Mucosa of descending colon (tissue), 3 donors: Measurements from ENCODE around the gene EIF4E2. TPM values are rescaled to one million over a fixed set of nuclear protein-coding genes. Genes with fewer than 3 reads are reported as not detected.

Experiments used
- ATAC-seq: fragments of 200-7000 bp; cut with Tn5 transposase; one replicate; pipeline ENCODE4 v1.9.1; 2020; ENCODE audit warnings: mild to moderate bottlenecking, moderate library complexity
- DNase-seq, 3 donors: peaks; one replicate each; pipeline ENCODE4 v3.0.0-alpha.2; 2020
- H3K36me3 ChIP-seq: fragments of 200-600 bp; one replicate; pipeline ENCODE4 v1.8.0; 2021; ENCODE audit warnings: low read depth, mild to moderate bottlenecking
- H3K4me1 ChIP-seq: fragments of 200-600 bp; one replicate; pipeline ENCODE4 v1.8.0; 2021; ENCODE audit warnings: low read depth, mild to moderate bottlenecking
- H3K4me3 ChIP-seq: fragments of 200-600 bp; one replicate; pipeline ENCODE4 v1.8.0; 2021; ENCODE audit warnings: mild to moderate bottlenecking
- H3K9me3 ChIP-seq: fragments of 200-600 bp; one replicate; pipeline ENCODE4 v1.8.0; 2021; ENCODE audit warnings: mild to moderate bottlenecking
- intact Hi-C, 2 donors: fragments of 100-400 bp; cut with DNase I in 1 of 2; cut with micrococcal nuclease in 1 of 2; formaldehyde crosslinking; loops; one replicate each; pipeline versions ENCODE4 v1.11.0 to v1.11.1; 2022; cut with DNase I, micrococcal nuclease
- long read RNA-seq, 2 donors: library from polyadenylated mRNA; unstranded; transcript quantifications; one replicate each; pipeline ENCODE4 v2.0.0, GENCODE V29; 2019 to 2021
- total RNA-seq, 3 donors: library from RNA; stranded (reverse); fragmentation: NEBNext Ultra II Directional in 2 of 3; extraction: Animal tissue kit (Norgen Biotek cat#: 25700) in 2 of 3; gene quantifications; one replicate each; pipeline versions ENCODE4 v1.2.1 to v1.2.4, GENCODE V29; 2021 to 2023
- TF ChIP-seq, protein P1 (sequence below): fragments of 200-600 bp; IDR thresholded peaks from one replicate; pipeline ENCODE4 v1.8.0; 2022; ENCODE audit warnings: antibody characterized with exemption, mild to moderate bottlenecking
- donor health status: DM: no; HTN: no; CAD: no; lungs with moderate emphysema.
- donor health status: DM: no; HTN: no; CAD: no.
- donor health status: DM: no; HTN: yes; CAD: no.

Gene EIF4E2, protein sequence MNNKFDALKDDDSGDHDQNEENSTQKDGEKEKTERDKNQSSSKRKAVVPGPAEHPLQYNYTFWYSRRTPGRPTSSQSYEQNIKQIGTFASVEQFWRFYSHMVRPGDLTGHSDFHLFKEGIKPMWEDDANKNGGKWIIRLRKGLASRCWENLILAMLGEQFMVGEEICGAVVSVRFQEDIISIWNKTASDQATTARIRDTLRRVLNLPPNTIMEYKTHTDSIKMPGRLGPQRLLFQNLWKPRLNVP
- total RNA-seq = 100 to 1,000 TPM in 1 of 3 donors, 10 to 100 TPM in 2; 62.7 to 116 (median 90.9) TPM
- long read RNA-seq, donor 1, transcript EIF4E2-207 (8 exons, 3,525 nt) = minor isoform, 10 of 66 reads
- long read RNA-seq, donor 1, transcript EIF4E2-201 (7 exons, 1,604 nt) = major isoform, 21 of 66 reads
- long read RNA-seq, donor 1, transcript EIF4E2-206 (6 exons, 1,014 nt) = minor isoform, 11 of 66 reads
- long read RNA-seq, donor 1, transcript EIF4E2-202 (7 exons, 3,448 nt) = minor isoform, 13 of 66 reads
- long read RNA-seq, donor 1, partial matches to known transcripts = 3 of 66 reads
- long read RNA-seq, donor 1, other reads (novel, unspliced or antisense) = 6 of 66 reads
- long read RNA-seq, donor 2, transcript EIF4E2-201 (7 exons, 1,604 nt) = major isoform, 45 of 58 reads
- long read RNA-seq, donor 2, partial matches to known transcripts = 1 of 58 reads
- long read RNA-seq, donor 2, other reads (novel, unspliced or antisense) = 3 of 58 reads

DNA sequence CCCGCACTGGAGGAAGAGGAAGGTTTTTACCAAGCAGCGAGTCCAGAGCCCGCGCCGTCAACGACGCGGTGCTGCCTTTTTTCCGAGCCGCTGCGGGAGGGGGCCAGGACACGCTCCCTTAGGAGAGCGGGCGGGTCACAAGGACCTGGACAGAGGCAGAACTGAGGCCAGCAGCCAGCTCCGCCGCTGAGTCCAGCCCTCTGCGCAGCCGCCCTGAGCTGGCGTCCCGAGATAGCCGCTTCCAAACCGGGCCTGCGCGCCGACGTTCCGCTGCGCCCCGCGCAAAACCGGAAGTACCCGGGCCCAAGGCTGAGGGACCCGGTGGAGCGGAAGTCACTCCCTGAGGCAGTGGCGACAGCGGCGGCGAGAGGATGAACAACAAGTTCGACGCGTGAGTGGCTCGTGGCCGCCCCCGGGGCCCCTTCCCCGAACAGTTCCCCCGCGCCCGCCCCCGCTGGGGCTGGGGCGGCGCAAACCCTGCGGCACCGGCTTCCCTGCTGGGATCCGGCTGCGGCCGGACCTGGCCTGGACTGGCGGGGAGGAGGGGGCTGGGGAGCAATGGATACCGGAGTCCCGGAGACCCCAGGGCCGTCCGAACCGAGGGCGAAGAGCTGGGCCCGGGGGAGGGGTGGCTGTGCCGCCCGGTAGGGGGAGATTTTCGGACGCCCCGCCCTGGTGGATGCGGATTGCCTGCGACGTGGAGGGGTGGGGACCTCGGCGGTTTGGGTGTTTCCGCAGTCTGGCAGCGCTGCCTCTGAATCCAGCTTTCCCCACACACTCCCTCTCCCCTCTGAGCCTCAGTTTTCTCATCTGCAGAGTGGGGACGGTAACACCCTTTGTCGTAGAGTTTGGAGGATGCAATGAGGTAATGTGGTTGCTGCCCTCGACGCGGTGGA lies at the start of gene EIF4E2, which contains the start of gene TIGD1:
Gene EIF4E2, plus strand, starts transcription at position 336 of the 896 bp plus-strand sequence. Its CDS starts 36 bp downstream, at position 372.
Gene TIGD1, minus strand, starts transcription at position 204 of the 896 bp plus-strand sequence. CDS start 675 bp downstream, outside the sequence.
- TF ChIP-seq, protein P1, sequence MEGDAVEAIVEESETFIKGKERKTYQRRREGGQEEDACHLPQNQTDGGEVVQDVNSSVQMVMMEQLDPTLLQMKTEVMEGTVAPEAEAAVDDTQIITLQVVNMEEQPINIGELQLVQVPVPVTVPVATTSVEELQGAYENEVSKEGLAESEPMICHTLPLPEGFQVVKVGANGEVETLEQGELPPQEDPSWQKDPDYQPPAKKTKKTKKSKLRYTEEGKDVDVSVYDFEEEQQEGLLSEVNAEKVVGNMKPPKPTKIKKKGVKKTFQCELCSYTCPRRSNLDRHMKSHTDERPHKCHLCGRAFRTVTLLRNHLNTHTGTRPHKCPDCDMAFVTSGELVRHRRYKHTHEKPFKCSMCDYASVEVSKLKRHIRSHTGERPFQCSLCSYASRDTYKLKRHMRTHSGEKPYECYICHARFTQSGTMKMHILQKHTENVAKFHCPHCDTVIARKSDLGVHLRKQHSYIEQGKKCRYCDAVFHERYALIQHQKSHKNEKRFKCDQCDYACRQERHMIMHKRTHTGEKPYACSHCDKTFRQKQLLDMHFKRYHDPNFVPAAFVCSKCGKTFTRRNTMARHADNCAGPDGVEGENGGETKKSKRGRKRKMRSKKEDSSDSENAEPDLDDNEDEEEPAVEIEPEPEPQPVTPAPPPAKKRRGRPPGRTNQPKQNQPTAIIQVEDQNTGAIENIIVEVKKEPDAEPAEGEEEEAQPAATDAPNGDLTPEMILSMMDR = no peak
- Histone ChIP-seq H3K36me3 (no peaks in the 10 kb centered on the region), H3K4me1 (peaks cover 11% of the 10 kb centered on the region), H3K9me3 (no peaks in the 10 kb centered on the region), H3K4me3 (peak within 1 kb of the TSS; percentile 87)
- ATAC-seq (peak; percentile 97), DNase-seq (peak; percentile 93 to 96 (median 96))
- intact Hi-C loops = no loop called here

DNA sequence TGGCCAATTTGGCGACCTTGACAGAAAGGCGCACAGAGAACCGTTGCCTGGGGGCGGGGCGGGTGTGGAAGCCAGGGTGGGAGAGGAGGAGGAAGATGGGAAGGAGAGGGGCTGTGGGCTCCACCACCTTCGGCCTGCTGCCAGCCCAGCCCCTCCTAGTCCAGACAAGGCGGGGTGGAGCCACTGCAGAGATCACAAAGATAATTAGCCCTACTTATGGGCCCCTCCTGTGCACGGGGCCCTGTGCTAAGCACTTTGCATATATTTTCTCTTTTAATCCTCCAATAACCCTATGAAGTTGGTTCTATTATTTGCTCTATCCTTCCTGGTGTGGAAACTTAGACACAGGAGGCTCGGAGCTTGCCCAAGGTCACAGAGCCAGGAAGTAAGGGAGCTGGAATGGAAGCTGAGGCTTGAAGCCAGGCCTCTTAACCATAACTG lies 49.1 kb upstream of the EIF4E2 start:
- Histone ChIP-seq H3K4me3 (no peak overlapping the region), H3K4me1 (peaks cover 6% of the 10 kb centered on the region), H3K36me3 (no peaks in the 10 kb centered on the region), H3K9me3 (no peaks in the 10 kb centered on the region)
- ATAC-seq (no peak), DNase-seq (no peak)
- TF ChIP-seq, protein P1 = no peak
- intact Hi-C loops = no loop called here

DNA sequence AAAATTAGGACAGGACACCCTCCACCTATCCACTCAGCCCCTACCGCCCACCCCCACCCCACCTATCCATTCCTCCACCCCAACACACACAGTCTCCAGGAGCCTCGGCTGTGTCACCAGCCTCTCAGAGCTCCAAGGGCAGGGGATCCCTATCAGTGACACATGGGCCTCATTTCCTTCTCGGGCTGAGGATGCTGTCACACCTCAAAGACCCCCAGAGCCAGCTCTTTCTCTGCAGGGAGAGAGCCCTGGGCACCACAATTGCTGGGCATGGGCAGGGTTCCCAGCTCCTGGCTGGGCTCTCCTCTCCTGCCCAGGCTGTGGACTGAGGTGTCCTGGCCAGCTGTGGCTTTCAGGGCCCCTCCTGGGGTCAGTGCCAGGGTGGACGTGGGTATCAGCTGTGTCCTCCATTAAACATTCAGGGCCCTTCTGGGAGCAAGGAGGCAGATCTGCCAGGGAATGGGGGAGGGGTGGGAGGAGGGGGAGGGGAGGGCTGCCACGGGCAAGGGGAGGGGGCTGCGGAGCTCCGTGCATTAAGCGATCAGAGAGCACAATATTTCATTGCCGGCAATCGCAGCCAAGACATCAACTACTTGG lies 48.6 kb upstream of the EIF4E2 start:
- TF ChIP-seq, protein P1 = no peak
- H3K9me3 ChIP-seq = no peaks in the 10 kb centered on the region
- intact Hi-C loops = no loop called here
- ATAC-seq = no peak
- no peak overlapping the region for H3K4me3 ChIP-seq
- no peaks in the 10 kb centered on the region for H3K36me3 ChIP-seq
- DNase-seq = no peak
- H3K4me1 ChIP-seq = peaks cover 6% of the 10 kb centered on the region

DNA sequence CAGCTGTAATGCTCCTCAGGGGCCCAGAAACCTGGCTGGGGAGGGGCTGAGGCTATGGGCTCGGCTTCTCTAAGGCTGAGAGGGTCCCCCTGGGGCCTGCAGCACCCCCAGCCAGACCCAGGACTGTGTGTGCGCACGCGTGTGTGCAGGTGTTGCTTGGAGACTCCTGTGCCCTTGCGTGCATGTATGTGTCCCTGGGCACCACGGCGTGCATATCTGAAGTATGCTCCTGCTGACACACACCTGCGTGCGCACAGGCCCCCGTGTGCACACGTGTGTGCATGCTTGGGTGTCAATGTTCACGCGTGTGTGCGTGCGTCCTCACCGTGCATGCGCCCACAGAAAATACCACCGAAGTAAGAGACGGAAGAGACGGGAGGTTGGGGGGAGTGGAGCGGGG lies 48.0 kb upstream of the EIF4E2 start:
- ATAC-seq = no peak
- TF ChIP-seq, protein P1 = no peak
- no peak for DNase-seq
- H3K4me3 ChIP-seq = no peak overlapping the region
- H3K9me3 ChIP-seq = no peaks in the 10 kb centered on the region
- no peaks in the 10 kb centered on the region for H3K36me3 ChIP-seq
- intact Hi-C loops = no loop called here
- H3K4me1 ChIP-seq = peaks cover 6% of the 10 kb centered on the region
